Vagina (tissue), 2 donors: Measurements from ENCODE around the gene CSRNP3. TPM values are rescaled to one million over a fixed set of nuclear protein-coding genes. Genes with fewer than 3 reads are reported as not detected.
A peak's percentile ranks its signal among the peaks of the same experiment; 100 is the strongest.

ENCODE experiments used
- DNase-seq, 2 donors: peaks; one replicate each; pipeline ENCODE4 v3.0.0-alpha.2; 2017; ENCODE audit errors: extremely low spot score in 2 of 2
- H3K27ac ChIP-seq: fragments of 200-600 bp; sonication (generic); one replicate; pipeline ENCODE4 v1.5.1; 2019
- H3K27me3 ChIP-seq: fragments of 200-600 bp; sonication (generic); one replicate; pipeline ENCODE4 v1.5.1; 2019
- H3K36me3 ChIP-seq, 2 donors: fragments of 200-600 bp; sonication (generic); one replicate each; pipeline ENCODE4 v1.5.1; 2017 to 2019
- H3K4me1 ChIP-seq: fragments of 200-600 bp; sonication (generic); one replicate; pipeline ENCODE4 v1.5.1; 2019
- H3K4me3 ChIP-seq, 2 donors: fragments of 200-600 bp; sonication (generic); 1 replicate in 1 of 2; 2 replicates in 1 of 2; pipeline ENCODE4 v1.5.1; 2016 to 2019
- H3K9me3 ChIP-seq: fragments of 200-600 bp; sonication (generic); one replicate; pipeline ENCODE4 v1.5.1; 2019
- POLR2A ChIP-seq, 2 donors: fragments of 450-650 bp; IDR thresholded peaks; one replicate each; pipeline ENCODE4 v1.6.1; 2017; ENCODE audit warnings: antibody characterized with exemption in 2 of 2, mild to moderate bottlenecking in 2 of 2, moderate library complexity in 2 of 2
- POLR2AphosphoS5 ChIP-seq, 2 donors: sonication (generic); formaldehyde crosslinking; IDR thresholded peaks; one replicate each; pipeline ENCODE4 v1.9.0; 2017; ENCODE audit warnings: antibody characterized with exemption in 2 of 2, mild to moderate bottlenecking in 2 of 2, low read depth in 1 of 2; ENCODE audit not compliant: insufficient read depth in 1 of 2
- intact Hi-C: fragments of 100-400 bp; cut with DNase I; formaldehyde crosslinking; loops from one replicate; pipeline ENCODE4 v1.15.1; 2023
- total RNA-seq: library from RNA; depleted of rRNA; stranded (reverse); fragments of >200 nt; gene quantifications from one replicate; pipeline ENCODE4 v1.2.3, GENCODE V29; 2016
- TF ChIP-seq, protein P1 (sequence below), 3 experiments: fragments of 450-650 bp in 2 of 3; fragments of 200-600 bp in 1 of 3; sonication (generic) in 1 of 3; IDR thresholded peaks; one replicate each; pipeline ENCODE4 v1.5.1; 2017 to 2019; ENCODE audit warnings: antibody characterized with exemption in 3 of 3, mild to moderate bottlenecking in 2 of 3, moderate library complexity in 2 of 3

CSRNP3 gene
- total RNA-seq, 1 donor from 2014 or later: 2.7 TPM

DNA sequence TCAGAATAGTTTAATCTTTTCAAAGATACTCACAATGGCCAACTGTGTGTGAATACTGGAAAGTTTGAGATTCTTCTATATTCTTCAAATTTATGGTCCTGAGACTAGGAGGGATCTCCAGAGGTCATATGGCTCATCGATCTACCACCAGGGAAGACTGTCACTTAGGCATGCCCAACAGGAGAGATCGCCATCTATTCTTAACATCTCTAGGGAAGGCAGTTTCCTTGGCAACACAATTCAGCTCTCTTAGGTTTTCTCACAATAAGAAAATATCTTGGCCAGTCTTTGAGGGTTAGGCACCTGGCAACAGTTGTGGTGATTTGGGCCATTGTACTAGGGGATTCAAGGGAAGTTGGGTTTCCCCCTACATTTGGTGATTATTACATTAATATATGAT, 217.3 kb downstream of the CSRNP3 start:
- TF ChIP-seq POLR2AphosphoS5 (IDR thresholded peaks at IDR 0.05; ENCODE audit: insufficient read depth in 1 of 2, low read depth in 1 of 2) (no peak), POLR2A (IDR thresholded peaks at IDR 0.05) (no peak)
- TF ChIP-seq, protein P1, sequence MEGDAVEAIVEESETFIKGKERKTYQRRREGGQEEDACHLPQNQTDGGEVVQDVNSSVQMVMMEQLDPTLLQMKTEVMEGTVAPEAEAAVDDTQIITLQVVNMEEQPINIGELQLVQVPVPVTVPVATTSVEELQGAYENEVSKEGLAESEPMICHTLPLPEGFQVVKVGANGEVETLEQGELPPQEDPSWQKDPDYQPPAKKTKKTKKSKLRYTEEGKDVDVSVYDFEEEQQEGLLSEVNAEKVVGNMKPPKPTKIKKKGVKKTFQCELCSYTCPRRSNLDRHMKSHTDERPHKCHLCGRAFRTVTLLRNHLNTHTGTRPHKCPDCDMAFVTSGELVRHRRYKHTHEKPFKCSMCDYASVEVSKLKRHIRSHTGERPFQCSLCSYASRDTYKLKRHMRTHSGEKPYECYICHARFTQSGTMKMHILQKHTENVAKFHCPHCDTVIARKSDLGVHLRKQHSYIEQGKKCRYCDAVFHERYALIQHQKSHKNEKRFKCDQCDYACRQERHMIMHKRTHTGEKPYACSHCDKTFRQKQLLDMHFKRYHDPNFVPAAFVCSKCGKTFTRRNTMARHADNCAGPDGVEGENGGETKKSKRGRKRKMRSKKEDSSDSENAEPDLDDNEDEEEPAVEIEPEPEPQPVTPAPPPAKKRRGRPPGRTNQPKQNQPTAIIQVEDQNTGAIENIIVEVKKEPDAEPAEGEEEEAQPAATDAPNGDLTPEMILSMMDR (IDR thresholded peaks at IDR 0.05): no peak
- H3K9me3 ChIP-seq: no peaks in the 10 kb centered on the region
- DNase-seq: no peak
- H3K27ac ChIP-seq: no peak overlapping the region
- no peaks in the 10 kb centered on the region for H3K36me3 ChIP-seq
- intact Hi-C loops: no loop called here
- H3K27me3 ChIP-seq: no peaks in the 10 kb centered on the region
- H3K4me1 ChIP-seq: no peaks in the 10 kb centered on the region
- H3K4me3 ChIP-seq: no peak overlapping the region

DNA sequence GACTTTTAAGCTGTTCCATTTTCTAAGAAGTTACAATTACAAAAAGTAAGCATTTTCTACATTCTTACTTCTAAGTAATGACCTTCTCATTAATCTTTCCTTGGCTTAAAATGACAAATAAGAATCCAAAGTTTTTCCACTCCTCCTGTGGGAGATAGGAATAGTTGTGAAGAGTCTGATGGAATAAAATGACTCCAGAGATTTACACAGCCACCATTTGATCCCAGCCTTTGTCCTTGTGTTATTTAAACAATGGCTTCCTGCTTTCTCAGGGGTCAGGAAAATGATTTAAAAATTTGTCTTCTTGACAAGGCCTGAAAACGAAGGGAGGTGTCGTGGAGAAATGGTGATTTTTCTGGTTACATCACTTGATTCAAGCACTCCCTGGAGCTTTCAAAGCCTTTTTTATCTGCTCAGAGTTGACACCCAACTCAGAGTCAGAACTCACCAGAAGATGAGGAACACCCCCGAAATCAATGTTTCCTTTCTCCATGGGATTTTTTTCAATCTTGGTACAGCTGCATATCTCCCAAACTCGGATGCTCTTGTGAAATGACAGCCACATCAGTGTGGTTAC, 218.0 kb downstream of the CSRNP3 start:
- H3K4me3 ChIP-seq: no peak overlapping the region
- no peaks in the 10 kb centered on the region for H3K27me3 ChIP-seq
- H3K27ac ChIP-seq: no peak overlapping the region
- no peaks in the 10 kb centered on the region for H3K9me3 ChIP-seq
- no peak for DNase-seq
- no peaks in the 10 kb centered on the region for H3K4me1 ChIP-seq
- intact Hi-C loops: no loop called here
- TF ChIP-seq, protein P1 (IDR thresholded peaks at IDR 0.05): no peak
- TF ChIP-seq POLR2A (IDR thresholded peaks at IDR 0.05) (no peak), POLR2AphosphoS5 (IDR thresholded peaks at IDR 0.05; ENCODE audit: insufficient read depth in 1 of 2, low read depth in 1 of 2) (no peak)
- H3K36me3 ChIP-seq: no peaks in the 10 kb centered on the region

DNA sequence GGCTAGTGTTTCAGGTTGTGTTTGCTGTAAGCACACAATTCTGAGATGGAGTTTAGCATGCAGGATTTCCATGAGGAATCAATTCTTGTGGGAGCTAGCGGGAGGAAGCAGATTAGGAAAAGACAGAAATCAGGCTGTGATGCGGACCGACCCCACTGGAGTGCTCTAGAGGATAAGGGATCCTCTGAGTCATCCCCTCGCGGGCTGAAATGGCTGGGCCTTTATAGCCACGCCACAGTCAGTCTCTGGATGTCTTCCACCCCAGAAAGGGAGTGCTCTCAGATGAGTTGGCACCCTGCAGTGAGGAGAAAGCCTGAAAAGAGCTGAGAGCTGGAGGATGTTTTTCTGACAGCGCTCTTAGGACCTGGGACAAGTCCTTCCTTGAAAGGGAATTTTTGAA, 222.1 kb downstream of the CSRNP3 start:
- TF ChIP-seq POLR2A (IDR thresholded peaks at IDR 0.05) (no peak), POLR2AphosphoS5 (IDR thresholded peaks at IDR 0.05; ENCODE audit: insufficient read depth in 1 of 2, low read depth in 1 of 2) (no peak)
- TF ChIP-seq, protein P1 (IDR thresholded peaks at IDR 0.05): no peak
- Histone ChIP-seq H3K27me3 (no peaks in the 10 kb centered on the region), H3K27ac (peak overlapping the region; percentile 56), H3K4me3 (no peak overlapping the region), H3K9me3 (no peaks in the 10 kb centered on the region), H3K4me1 (no peaks in the 10 kb centered on the region), H3K36me3 (no peaks in the 10 kb centered on the region)
- no peak for DNase-seq
- intact Hi-C loops: loop anchor here (10.0 kb wide), 1 partner anchor 287 kb away; no protein-coding TSS in a partner anchor

GRCh38 chr2:165692906-165693305, 223.4 kb downstream of the CSRNP3 start:
- intact Hi-C loops: loop anchor here (10.0 kb wide), 1 partner anchor 288 kb away; no protein-coding TSS in a partner anchor

DNA sequence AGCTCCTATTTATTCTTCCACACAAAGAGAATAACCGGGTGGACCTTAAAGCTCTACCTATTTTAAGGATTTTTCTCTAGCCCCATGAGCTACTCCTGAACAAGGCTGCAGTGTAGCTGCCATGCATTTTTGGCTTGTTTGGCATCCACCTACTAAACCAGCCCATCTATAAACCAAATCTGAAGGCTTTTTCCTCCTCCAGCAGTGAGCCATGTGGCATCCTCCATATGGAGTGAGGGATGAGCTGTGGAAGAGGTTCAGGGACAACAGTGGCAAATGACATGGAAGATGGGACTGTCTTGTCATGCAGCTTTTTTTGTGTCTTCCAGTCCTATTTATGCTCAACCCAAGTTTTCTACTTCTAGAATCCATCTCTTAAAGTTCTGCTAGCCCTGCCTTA, 224.3 kb downstream of the CSRNP3 start:
- Histone ChIP-seq H3K27ac (no peak overlapping the region), H3K9me3 (no peaks in the 10 kb centered on the region), H3K36me3 (no peaks in the 10 kb centered on the region), H3K4me3 (no peak overlapping the region), H3K4me1 (no peaks in the 10 kb centered on the region), H3K27me3 (no peaks in the 10 kb centered on the region)
- intact Hi-C loops: loop anchor here (10.0 kb wide), 1 partner anchor 289 kb away; no protein-coding TSS in a partner anchor
- no peak for DNase-seq
- TF ChIP-seq POLR2A (IDR thresholded peaks at IDR 0.05) (no peak), POLR2AphosphoS5 (IDR thresholded peaks at IDR 0.05; ENCODE audit: insufficient read depth in 1 of 2, low read depth in 1 of 2) (no peak)
- TF ChIP-seq, protein P1 (IDR thresholded peaks at IDR 0.05): no peak

More at GRCh38 chr2:165692906-165693305, 223.4 kb downstream of the CSRNP3 start:
- Histone ChIP-seq H3K4me3 (no peak overlapping the region), H3K27me3 (no peaks in the 10 kb centered on the region), H3K27ac (no peak overlapping the region), H3K9me3 (no peaks in the 10 kb centered on the region), H3K4me1 (no peaks in the 10 kb centered on the region), H3K36me3 (no peaks in the 10 kb centered on the region)
- TF ChIP-seq, protein P1 (IDR thresholded peaks at IDR 0.05): no peak
- TF ChIP-seq POLR2AphosphoS5 (IDR thresholded peaks at IDR 0.05; ENCODE audit: insufficient read depth in 1 of 2, low read depth in 1 of 2) (no peak), POLR2A (IDR thresholded peaks at IDR 0.05) (no peak)
- no peak for DNase-seq
